Activated CD4-positive, CD25-positive, alpha-beta regulatory T cell (primary cell): ENCODE results near the gene BMI1.
A peak's percentile ranks its signal among the peaks of the same experiment; 100 is the strongest.
"Not testable (repeated sequence)": the region's sequence is repeated elsewhere in the genome, so short reads cannot be mapped to it uniquely, and the experiment has no call there.

Experiments
- DNase-seq, 4 experiments: peaks; one replicate each; lab custom pipeline; 2025; lab: John Stamatoyannopoulos, UW

BMI1 gene

GRCh38 chr10:22320591-22321155, at the start of gene BMI1:
TSS of gene BMI1 (plus strand) at chr10:22321099. CDS start at chr10:22326450, 5,351 bp downstream.
- peak in 3 of 4 experiments; percentile 41 to 61 (median 55) for DNase-seq

- no peak for DNase-seq
Observed at GRCh38 chr10:22271786-22272185, 49.1 kb upstream of the BMI1 start.

- DNase-seq = no peak
Observed at GRCh38 chr10:22278441-22278782, 42.5 kb upstream of the BMI1 start.

GRCh38 chr10:22280078-22280477, 40.8 kb upstream of the BMI1 start:
- DNase-seq = no peak

- no peak for DNase-seq
Observed at GRCh38 chr10:22285130-22285529, 35.8 kb upstream of the BMI1 start.

GRCh38 chr10:22293747-22294404, 27.0 kb upstream of the BMI1 start:
- no peak for DNase-seq

- DNase-seq = no peak
Observed at GRCh38 chr10:22294694-22295093, 26.2 kb upstream of the BMI1 start.

- no peak for DNase-seq
Observed at GRCh38 chr10:22301193-22301592, 19.7 kb upstream of the BMI1 start.

GRCh38 chr10:22303461-22303860, 17.4 kb upstream of the BMI1 start:
- DNase-seq = no peak

- DNase-seq = no peak
Observed at GRCh38 chr10:22305721-22306120, 15.2 kb upstream of the BMI1 start.

GRCh38 chr10:22308390-22308789, 12.5 kb upstream of the BMI1 start:
- DNase-seq = no peak

GRCh38 chr10:22309180-22310000, 11.5 kb upstream of the BMI1 start:
- no peak for DNase-seq

- DNase-seq = not testable (repeated sequence)
Observed at GRCh38 chr10:22310012-22310411, 10.9 kb upstream of the BMI1 start.

- DNase-seq = no peak
Observed at GRCh38 chr10:22310928-22311327, 10.0 kb upstream of the BMI1 start.

GRCh38 chr10:22314852-22315251, 6.0 kb upstream of the BMI1 start:
- DNase-seq = no peak

- no peak for DNase-seq
Observed at GRCh38 chr10:22315455-22316285, 5.2 kb upstream of the BMI1 start.

GRCh38 chr10:22316286-22317075, 4.4 kb upstream of the BMI1 start, which contains the start of gene COMMD3:
TSS of gene COMMD3 (plus strand) at chr10:22316388. CDS start at chr10:22316418, 30 bp downstream.
- DNase-seq = peak; percentile 40 to 71 (median 56)

GRCh38 chr10:22317076-22317370, 3.9 kb upstream of the BMI1 start:
- DNase-seq = no peak

GRCh38 chr10:22317771-22318565, 2.9 kb upstream of the BMI1 start:
- DNase-seq = no peak

GRCh38 chr10:22318772-22319171, 2.1 kb upstream of the BMI1 start:
- no peak for DNase-seq

- no peak for DNase-seq
Observed at GRCh38 chr10:22319547-22319979, 1.3 kb upstream of the BMI1 start.
